Nephron progenitor cell (in vitro differentiated cells): ENCODE measurements around the gene MYH6.

Experiments used
- DNase-seq: peaks from one replicate; pipeline ENCODE4 v3.0.0; 2021
- H3K27ac Mint-ChIP-seq: 2 replicates; pipeline ENCODE4 v1.8.0; 2021; ENCODE audit warnings: mild to moderate bottlenecking, moderate library complexity, mixed read lengths
- H3K27me3 Mint-ChIP-seq: 2 replicates; pipeline ENCODE4 v1.8.0; 2021; ENCODE audit warnings: mild to moderate bottlenecking, low read depth, mixed read lengths; ENCODE audit not compliant: poor library complexity
- H3K36me3 Mint-ChIP-seq: 2 replicates; pipeline ENCODE4 v1.8.0; 2021; ENCODE audit warnings: low read depth, mixed read lengths
- H3K4me1 Mint-ChIP-seq: 2 replicates; pipeline ENCODE4 v1.8.0; 2021; ENCODE audit warnings: mixed read lengths
- H3K4me3 Mint-ChIP-seq: 2 replicates; pipeline ENCODE4 v1.8.0; 2021; ENCODE audit warnings: mild to moderate bottlenecking, moderate library complexity, mixed read lengths
- H3K9me3 Mint-ChIP-seq: 2 replicates; pipeline ENCODE4 v1.8.0; 2021; ENCODE audit warnings: mild to moderate bottlenecking, moderate library complexity, mixed read lengths
- TF ChIP-seq, protein P1 (sequence below): fragments of 200-600 bp; sonication (generic); IDR thresholded peaks from 2 replicates; pipeline ENCODE4 v1.5.0; 2021; ENCODE audit warnings: antibody characterized with exemption

The MYH6 gene

DNA sequence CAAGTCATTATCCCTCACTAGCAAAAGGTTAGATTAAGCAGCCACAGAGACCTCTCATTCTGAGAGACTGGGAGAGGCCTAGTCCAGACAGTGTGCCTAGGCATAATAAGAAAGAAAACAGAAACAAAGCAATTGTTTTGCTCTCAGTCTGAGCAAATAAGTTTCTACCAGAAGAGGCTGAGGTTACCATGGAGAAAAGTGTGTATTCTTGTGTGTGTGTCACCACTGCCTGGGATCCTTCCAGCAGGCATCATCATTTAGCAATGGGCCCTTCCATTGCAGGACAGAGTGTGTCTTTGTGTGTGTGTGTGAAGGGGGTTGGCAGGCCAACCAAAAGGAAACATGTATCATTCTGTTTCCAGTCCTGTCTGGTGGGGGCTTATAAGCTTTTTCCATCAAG is 46.8 kb downstream of the MYH6 start:
- Mint-ChIP-seq H3K27me3 (no peaks in the 10 kb centered on the region), H3K4me3 (no peak overlapping the region), H3K4me1 (peaks cover 37% of the 10 kb centered on the region), H3K36me3 (peaks cover 34% of the 10 kb centered on the region), H3K9me3 (no peaks in the 10 kb centered on the region), H3K27ac (peak overlapping the region; percentile 7)
- TF ChIP-seq, protein P1, sequence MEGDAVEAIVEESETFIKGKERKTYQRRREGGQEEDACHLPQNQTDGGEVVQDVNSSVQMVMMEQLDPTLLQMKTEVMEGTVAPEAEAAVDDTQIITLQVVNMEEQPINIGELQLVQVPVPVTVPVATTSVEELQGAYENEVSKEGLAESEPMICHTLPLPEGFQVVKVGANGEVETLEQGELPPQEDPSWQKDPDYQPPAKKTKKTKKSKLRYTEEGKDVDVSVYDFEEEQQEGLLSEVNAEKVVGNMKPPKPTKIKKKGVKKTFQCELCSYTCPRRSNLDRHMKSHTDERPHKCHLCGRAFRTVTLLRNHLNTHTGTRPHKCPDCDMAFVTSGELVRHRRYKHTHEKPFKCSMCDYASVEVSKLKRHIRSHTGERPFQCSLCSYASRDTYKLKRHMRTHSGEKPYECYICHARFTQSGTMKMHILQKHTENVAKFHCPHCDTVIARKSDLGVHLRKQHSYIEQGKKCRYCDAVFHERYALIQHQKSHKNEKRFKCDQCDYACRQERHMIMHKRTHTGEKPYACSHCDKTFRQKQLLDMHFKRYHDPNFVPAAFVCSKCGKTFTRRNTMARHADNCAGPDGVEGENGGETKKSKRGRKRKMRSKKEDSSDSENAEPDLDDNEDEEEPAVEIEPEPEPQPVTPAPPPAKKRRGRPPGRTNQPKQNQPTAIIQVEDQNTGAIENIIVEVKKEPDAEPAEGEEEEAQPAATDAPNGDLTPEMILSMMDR = no peak
- no peak for DNase-seq

DNA sequence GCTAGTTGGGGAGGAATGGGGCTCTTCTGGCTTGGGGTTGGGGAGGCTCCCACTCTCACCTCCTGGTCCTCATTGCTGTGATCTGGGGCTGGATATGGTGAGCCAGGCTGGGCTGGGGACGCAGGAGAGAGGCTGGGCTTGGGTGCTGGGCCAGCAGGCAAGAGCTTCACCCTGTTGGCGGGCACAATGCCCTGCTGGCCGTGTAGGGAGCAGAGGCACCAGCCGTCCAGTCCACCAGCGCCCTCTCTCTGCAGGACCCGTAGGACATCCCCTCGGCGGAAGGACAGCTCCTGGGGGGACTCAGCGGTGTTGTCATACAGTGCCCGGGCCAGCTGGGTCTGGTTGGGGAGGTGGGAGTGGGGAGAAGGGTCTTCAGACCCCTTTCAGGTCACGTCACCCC is 47.6 kb downstream of the MYH6 start:
- no peaks in the 10 kb centered on the region for H3K9me3 Mint-ChIP-seq
- peaks cover 39% of the 10 kb centered on the region for H3K36me3 Mint-ChIP-seq
- H3K4me1 Mint-ChIP-seq = peaks cover 37% of the 10 kb centered on the region
- no peak for DNase-seq
- H3K27me3 Mint-ChIP-seq = no peaks in the 10 kb centered on the region
- H3K4me3 Mint-ChIP-seq = no peak overlapping the region
- TF ChIP-seq, protein P1 = no peak
- H3K27ac Mint-ChIP-seq = no peak overlapping the region

DNA sequence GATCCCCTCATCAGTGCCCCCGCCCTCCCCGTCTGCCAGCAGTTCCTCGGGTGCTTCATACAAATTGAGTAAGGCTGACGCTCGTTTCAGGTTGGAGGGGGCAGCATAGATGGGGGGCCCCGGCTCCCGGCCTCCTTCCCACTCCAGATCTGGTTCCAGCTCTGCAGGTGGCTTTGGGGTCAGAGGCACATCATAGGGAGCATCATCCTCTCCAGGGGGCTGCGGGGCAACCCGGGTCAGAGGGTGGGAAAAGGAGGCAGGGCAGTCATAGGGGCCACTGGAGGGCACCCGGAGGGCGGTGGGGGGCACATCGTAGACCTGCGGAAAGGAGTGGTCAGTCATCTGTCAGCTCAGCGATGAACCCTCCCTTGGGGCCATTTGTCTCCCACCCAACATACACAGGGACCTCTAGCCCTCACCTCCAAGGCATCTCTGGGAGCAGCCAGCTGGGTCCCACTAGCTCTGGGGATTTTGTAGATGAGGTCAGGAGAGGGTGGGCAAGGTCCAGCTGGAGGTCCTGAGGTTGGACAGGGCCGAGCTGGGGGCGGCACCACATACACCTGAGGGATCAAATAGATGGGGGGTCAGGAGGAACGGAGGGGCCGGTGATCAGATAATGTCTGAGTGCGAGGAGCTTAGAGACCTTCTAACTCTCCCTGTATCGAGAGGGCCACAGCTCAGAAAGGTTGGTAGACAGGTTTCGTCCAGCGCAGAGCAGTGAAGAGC is 48.2 kb downstream of the MYH6 start:
- Mint-ChIP-seq H3K4me3 (no peak overlapping the region), H3K36me3 (peaks cover 42% of the 10 kb centered on the region), H3K9me3 (no peaks in the 10 kb centered on the region), H3K27me3 (no peaks in the 10 kb centered on the region), H3K27ac (peak overlapping the region; percentile 32), H3K4me1 (peaks cover 37% of the 10 kb centered on the region)
- TF ChIP-seq, protein P1 = no peak
- no peak for DNase-seq

DNA sequence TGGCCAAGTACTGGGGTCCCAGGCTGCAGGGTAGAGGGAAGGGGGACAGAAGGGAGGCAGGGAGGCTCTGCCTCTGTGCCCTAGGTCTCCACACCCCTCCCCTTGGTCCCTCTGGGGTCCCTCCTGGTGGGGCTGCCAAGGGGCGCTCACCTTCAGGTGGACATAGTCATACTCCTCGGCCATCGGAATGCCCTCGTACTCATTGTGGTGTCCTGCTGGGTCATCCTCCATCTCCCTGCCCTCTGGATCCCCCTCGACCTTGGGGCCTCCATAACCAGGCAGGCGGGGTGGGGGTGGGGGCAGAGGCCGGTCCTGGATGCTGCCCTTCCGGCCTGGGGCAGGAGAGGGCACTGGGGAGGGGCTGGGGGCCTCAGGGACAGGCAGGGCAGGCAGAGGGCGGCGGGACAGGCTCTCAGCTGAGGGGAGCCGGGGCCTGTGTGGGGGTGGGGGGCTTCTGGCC is 48.9 kb downstream of the MYH6 start:
- TF ChIP-seq, protein P1 = no peak

DNA sequence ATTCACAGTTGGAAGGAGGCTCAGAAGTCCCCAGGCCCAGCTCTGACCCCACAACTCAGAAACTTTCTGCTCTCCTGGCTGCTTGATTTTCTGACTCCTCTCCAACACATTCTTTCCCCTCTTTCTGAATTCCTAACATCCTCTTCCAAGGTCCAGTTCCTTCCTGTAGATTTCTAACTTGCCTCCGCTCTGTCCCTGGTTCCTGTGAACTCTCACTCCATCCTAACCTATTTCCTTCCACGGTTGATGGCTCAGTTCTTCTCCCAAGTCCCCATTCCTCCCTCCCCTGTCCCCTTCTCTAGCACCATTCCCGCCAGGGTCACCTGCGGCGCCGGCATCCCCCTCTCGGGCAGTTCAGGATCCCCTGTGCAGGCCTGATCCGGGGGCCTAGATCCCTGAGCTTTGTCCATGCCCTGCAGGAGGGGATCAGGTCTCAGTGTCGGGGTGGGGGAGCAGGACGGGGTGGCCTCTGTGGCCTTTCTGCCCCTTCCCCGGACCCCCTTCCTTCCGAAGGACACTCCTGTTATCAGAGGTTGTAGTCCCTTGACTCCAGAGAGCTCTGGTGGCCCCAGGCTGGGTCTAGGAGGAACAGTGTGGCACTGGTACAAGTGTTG is 49.4 kb downstream of the MYH6 start:
- H3K4me3 Mint-ChIP-seq = no peak overlapping the region
- TF ChIP-seq, protein P1 = no peak
- peak overlapping the region; percentile 92 for H3K27ac Mint-ChIP-seq
- H3K36me3 Mint-ChIP-seq = peaks cover 42% of the 10 kb centered on the region
- H3K4me1 Mint-ChIP-seq = peaks cover 32% of the 10 kb centered on the region
- H3K9me3 Mint-ChIP-seq = no peaks in the 10 kb centered on the region
- no peak for DNase-seq
- no peaks in the 10 kb centered on the region for H3K27me3 Mint-ChIP-seq

More for the DNA sequence above, 48.9 kb downstream of the MYH6 start:
- Mint-ChIP-seq H3K27me3 (no peaks in the 10 kb centered on the region), H3K27ac (no peak overlapping the region), H3K9me3 (no peaks in the 10 kb centered on the region), H3K36me3 (peaks cover 42% of the 10 kb centered on the region), H3K4me1 (peaks cover 32% of the 10 kb centered on the region), H3K4me3 (no peak overlapping the region)
- DNase-seq = no peak
